IPS DF 6.9 (cell line): ENCODE data around the gene PLA2G2C.

Experiments
- DNase-seq: peaks from one replicate; pipeline ENCODE4 v3.0.0-alpha.2; 2013; ENCODE audit warnings: low read depth, low spot score
- H3K27ac ChIP-seq: one replicate; pipeline ENCODE4 v1.5.1; 2013; ENCODE audit warnings: low read length, control low read depth
- H3K27me3 ChIP-seq: 2 replicates; pipeline ENCODE4 v1.6.1; 2013; ENCODE audit warnings: mild to moderate bottlenecking, low read length; ENCODE audit not compliant: control insufficient read depth, insufficient read depth
- H3K36me3 ChIP-seq: 2 replicates; pipeline ENCODE4 v1.6.1; 2013; ENCODE audit warnings: low read length; ENCODE audit not compliant: control insufficient read depth, insufficient read depth
- H3K4me1 ChIP-seq: 2 replicates; pipeline ENCODE4 v1.6.1; 2013; ENCODE audit warnings: low read length; ENCODE audit not compliant: control insufficient read depth, insufficient read depth
- H3K4me3 ChIP-seq: 2 replicates; pipeline ENCODE4 v1.5.1; 2013; ENCODE audit warnings: mild to moderate bottlenecking, low read length
- H3K9me3 ChIP-seq: 2 replicates; pipeline ENCODE4 v1.6.1; 2013; ENCODE audit warnings: low read length, inconsistent platforms; ENCODE audit not compliant: control insufficient read depth, insufficient read depth
- WGBS: extraction: QIAGEN DNeasy Blood & Tissue Kit; methylation state at CpG from one replicate; pipeline ENCODE4 v1.1.7; 2013; ENCODE audit warnings: mixed read lengths, missing lambda C conversion rate; ENCODE audit not compliant: insufficient read length, insufficient coverage; 5-methylcytosine and 5-hydroxymethylcytosine counted together

Gene PLA2G2C

DNA sequence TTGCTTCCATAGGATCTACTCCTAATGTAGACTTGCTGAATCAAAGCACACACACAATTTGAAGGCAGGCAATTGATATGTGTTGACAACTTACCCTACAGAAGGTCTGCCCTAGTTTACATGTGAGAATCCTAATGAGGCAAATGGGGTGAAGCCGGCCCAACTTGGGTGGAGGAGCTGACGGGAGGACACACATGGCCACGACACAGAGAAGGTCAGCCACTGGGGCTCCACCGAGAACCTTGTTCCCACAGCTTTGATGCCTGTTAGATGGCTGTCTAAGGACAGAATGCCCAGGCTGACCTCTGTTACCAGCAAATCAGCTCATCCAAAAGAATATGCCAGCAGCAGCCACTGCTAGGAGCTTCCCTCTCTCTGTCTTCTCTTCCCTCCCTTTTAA, 65.5 kb downstream of the PLA2G2C start:
- DNase-seq, result no peak
- Histone ChIP-seq H3K36me3 (no peaks in the 10 kb centered on the region), H3K27me3 (no peaks in the 10 kb centered on the region), H3K27ac (no peak overlapping the region), H3K9me3 (no peaks in the 10 kb centered on the region), H3K4me1 (no peaks in the 10 kb centered on the region), H3K4me3 (no peak overlapping the region)
- no CpG with 5 or more reads among the region's 4 CpGs for WGBS

DNA sequence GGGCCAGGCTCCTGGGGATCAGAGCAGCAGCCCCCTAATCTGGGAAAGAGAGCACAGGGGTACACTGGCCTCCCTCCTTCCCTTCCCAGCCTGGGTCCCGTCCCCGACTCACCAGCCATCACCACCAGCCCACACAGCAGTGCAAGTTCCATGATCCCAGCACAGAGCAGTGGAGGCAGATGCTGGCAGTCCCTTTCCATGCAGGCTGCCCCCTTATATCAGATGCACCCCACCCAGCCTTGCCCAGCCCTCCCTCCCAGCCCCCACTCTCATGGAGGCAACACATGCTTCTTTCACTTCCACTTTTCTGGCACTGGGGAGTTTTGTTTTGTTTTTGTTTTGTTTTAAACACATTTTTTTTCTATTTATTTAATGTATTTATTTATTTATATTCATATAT, 67.0 kb downstream of the PLA2G2C start, which contains the start of gene PLA2G2D:
Gene PLA2G2D (minus strand): TSS at position 190 of the 400 bp plus-strand sequence. CDS start 38 bp downstream, at position 152.
- H3K36me3 ChIP-seq, result no peaks in the 10 kb centered on the region
- no peaks in the 10 kb centered on the region for H3K4me1 ChIP-seq
- no peak within 1 kb of the TSS for H3K4me3 ChIP-seq
- WGBS, result no CpG with 5 or more reads among the region's 2 CpGs
- no peak for DNase-seq
- no peaks in the 10 kb centered on the region for H3K9me3 ChIP-seq
- H3K27ac ChIP-seq, result no peak within 1 kb of the TSS
- H3K27me3 ChIP-seq, result no peaks in the 10 kb centered on the region

DNA sequence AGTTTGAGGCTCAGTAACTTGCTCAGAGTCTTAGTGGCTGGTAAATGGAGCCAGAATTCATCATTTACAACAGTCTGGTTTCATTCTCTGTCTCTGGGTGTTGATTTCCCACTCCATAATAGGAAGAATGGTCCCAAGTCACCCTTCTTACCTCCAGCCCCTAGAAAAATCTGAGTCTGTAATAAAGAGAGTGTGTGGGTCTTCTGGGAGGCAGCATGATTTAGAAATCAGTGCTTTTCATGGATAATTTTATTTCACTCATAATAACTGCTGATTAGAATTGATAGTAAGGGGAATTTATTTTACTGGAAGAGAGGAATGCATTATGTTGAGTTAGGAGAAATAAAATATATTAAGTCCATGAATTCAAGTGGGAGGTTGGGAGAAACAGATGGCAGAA, 69.1 kb downstream of the PLA2G2C start:
- H3K27ac ChIP-seq, result no peak overlapping the region
- H3K4me1 ChIP-seq, result no peaks in the 10 kb centered on the region
- no peaks in the 10 kb centered on the region for H3K9me3 ChIP-seq
- H3K27me3 ChIP-seq, result no peaks in the 10 kb centered on the region
- no peak for DNase-seq
- no peaks in the 10 kb centered on the region for H3K36me3 ChIP-seq
- H3K4me3 ChIP-seq, result no peak overlapping the region

DNA sequence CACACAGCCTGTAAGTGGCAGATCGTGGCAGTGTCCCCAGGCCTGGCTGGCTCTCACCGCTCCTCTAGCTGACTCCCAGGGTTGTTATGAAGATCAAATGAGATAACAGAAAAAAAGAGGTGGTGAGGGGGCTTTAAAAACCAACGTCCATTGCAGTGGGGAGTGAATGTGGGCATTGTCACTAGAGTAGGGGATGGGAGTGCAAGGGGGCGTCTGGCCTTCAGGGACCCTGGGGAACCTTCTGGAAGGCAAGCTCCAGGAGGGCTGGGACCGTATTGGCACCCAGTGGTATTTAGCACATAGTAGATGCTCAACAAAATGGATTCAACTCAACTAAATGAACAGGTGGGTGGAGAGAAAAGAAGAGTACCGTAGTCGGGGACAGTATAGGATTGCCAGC, 70.4 kb downstream of the PLA2G2C start:
- no peaks in the 10 kb centered on the region for H3K36me3 ChIP-seq
- H3K27me3 ChIP-seq, result no peaks in the 10 kb centered on the region
- no peak overlapping the region for H3K4me3 ChIP-seq
- H3K27ac ChIP-seq, result no peak overlapping the region
- DNase-seq, result no peak
- no CpG with 5 or more reads among the region's 7 CpGs for WGBS
- no peaks in the 10 kb centered on the region for H3K4me1 ChIP-seq
- H3K9me3 ChIP-seq, result no peaks in the 10 kb centered on the region

DNA sequence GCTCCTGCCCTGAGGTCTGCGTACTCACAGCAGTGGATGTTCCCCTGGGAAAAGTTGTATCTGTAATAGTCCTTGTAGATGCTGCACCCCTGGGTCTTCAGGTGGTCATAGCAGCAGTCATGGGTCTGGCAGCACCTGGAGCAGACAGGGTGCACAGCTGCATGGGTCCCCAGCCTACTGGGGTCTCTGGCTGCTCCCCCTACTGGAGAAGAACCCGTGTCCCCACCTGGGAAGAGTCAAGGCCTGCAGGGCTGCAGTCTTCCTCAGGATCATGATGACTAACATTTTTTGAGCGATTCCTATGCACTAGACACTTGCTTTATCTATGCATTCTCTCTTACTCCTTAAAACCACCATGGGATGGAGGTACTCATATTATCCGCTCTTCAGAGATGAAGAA, 70.8 kb downstream of the PLA2G2C start:
- Histone ChIP-seq H3K27me3 (no peaks in the 10 kb centered on the region), H3K27ac (no peak overlapping the region), H3K9me3 (no peaks in the 10 kb centered on the region), H3K4me1 (no peaks in the 10 kb centered on the region), H3K36me3 (no peaks in the 10 kb centered on the region), H3K4me3 (no peak overlapping the region)
- no CpG with 5 or more reads among the region's 4 CpGs for WGBS
- DNase-seq, result no peak

DNA sequence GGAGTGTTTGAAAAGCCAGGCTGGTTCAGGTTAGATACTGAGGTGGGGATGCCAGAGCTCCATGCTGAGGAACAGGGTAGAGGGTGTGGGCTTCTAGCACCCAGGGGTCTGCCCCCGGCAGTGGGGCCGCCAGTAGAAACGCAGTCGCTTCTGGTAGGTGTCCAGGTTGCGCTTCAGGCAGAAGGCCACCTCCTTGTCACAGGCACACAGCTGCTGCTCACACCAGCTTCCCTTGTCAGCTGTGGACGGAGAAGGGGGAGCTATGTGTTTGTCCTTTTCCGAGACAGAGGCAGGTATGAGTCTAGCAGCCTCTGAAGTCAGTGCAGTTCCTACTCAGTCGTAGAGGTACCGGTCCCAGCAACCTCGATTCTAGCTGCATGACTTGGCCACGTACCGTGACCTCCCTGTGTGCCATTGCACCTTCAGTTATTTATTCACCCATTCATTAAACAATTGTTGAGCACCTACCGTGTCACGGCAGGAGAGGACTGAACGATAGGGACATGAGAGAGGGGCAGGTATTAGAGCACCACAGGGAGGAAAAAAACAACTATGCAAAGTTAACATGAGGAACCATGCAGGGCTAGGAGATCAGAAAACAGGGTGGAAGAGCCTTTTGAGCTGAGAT, 72.2 kb downstream of the PLA2G2C start:
- H3K4me1 ChIP-seq, result no peaks in the 10 kb centered on the region
- H3K27me3 ChIP-seq, result no peaks in the 10 kb centered on the region
- no peak for DNase-seq
- no peak overlapping the region for H3K4me3 ChIP-seq
- no CpG with 5 or more reads among the region's 15 CpGs for WGBS
- H3K9me3 ChIP-seq, result no peaks in the 10 kb centered on the region
- no peak overlapping the region for H3K27ac ChIP-seq
- no peaks in the 10 kb centered on the region for H3K36me3 ChIP-seq
